ENCODE results near the gene PLAAT2. TPM values are rescaled to one million over a fixed set of nuclear protein-coding genes. Genes with fewer than 3 reads are reported as not detected.
A peak's percentile ranks its signal among the peaks of the same experiment; 100 is the strongest.

Gene PLAAT2
- total and polyA plus RNA-seq, 2 of the 13 experiments (the other 11 are each of a cell fraction or from before 2014, with no cell fraction given), result 0.22 TPM; not detected in 1

DNA sequence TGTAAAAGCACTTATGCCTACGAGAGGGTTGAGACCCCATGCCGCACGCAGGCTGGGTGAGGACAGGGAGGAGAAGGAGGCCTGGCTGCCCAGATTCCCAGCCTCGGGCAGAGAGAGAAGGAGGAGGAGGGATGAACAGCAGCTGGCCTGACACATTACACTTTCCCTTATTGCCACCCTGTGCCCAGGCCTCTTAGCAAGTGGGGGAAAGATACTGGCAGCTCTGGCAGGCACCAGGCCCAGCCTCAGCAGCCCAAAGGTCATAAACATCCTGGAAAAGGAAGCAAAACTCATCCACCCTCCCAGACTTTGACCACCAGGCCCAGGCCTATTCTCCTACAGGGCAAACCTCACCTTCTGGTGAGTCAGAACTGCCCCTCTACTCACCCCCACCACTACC is 46.4 kb upstream of the PLAAT2 start (continued):
- TF ChIP-seq, protein P1, sequence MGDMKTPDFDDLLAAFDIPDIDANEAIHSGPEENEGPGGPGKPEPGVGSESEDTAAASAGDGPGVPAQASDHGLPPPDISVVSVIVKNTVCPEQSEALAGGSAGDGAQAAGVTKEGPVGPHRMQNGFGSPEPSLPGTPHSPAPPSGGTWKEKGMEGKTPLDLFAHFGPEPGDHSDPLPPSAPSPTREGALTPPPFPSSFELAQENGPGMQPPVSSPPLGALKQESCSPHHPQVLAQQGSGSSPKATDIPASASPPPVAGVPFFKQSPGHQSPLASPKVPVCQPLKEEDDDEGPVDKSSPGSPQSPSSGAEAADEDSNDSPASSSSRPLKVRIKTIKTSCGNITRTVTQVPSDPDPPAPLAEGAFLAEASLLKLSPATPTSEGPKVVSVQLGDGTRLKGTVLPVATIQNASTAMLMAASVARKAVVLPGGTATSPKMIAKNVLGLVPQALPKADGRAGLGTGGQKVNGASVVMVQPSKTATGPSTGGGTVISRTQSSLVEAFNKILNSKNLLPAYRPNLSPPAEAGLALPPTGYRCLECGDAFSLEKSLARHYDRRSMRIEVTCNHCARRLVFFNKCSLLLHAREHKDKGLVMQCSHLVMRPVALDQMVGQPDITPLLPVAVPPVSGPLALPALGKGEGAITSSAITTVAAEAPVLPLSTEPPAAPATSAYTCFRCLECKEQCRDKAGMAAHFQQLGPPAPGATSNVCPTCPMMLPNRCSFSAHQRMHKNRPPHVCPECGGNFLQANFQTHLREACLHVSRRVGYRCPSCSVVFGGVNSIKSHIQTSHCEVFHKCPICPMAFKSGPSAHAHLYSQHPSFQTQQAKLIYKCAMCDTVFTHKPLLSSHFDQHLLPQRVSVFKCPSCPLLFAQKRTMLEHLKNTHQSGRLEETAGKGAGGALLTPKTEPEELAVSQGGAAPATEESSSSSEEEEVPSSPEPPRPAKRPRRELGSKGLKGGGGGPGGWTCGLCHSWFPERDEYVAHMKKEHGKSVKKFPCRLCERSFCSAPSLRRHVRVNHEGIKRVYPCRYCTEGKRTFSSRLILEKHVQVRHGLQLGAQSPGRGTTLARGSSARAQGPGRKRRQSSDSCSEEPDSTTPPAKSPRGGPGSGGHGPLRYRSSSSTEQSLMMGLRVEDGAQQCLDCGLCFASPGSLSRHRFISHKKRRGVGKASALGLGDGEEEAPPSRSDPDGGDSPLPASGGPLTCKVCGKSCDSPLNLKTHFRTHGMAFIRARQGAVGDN (CRISPR knock-in tag; IDR thresholded peaks at IDR 0.05), result peak; percentile 63
- TF ChIP-seq, protein P2, sequence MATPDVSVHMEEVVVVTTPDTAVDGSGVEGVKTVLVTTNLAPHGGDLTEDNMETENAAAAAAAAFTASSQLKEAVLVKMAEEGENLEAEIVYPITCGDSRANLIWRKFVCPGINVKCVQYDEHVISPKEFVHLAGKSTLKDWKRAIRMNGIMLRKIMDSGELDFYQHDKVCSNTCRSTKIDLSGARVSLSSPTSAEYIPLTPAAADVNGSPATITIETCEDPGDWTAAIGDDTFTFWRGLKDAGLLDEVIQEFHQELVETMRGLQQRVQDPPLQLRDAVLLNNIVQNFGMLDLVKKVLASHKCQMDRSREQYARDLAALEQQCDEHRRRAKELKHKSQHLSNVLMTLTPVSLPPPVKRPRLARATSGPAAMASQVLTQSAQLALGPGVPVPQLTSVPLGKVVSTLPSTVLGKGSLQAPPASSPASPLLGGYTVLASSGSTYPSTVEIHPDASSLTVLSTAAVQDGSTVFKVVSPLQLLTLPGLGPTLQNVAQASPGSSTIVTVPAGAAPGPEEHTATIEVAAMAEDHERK (CRISPR knock-in tag; IDR thresholded peaks at IDR 0.05; ENCODE audit: low read depth), result no peak
- TF ChIP-seq HNRNPLL (IDR thresholded peaks at IDR 0.05; ENCODE audit: low read depth, low read length, poor library complexity, severe bottlenecking), result no peak
- TF ChIP-seq NCOA1 (CRISPR knock-in tag; IDR thresholded peaks at IDR 0.05), result no peak
- TF ChIP-seq NR2C2 (CRISPR knock-in tag; IDR thresholded peaks at IDR 0.05; ENCODE audit: borderline replicate concordance), result no peak
- TF ChIP-seq SSRP1 (CRISPR knock-in tag; IDR thresholded peaks at IDR 0.05), result no peak
- TF ChIP-seq NFIB (CRISPR knock-in tag; IDR thresholded peaks at IDR 0.05; ENCODE audit: borderline replicate concordance), result no peak
- TF ChIP-seq NR2F6 (IDR thresholded peaks at IDR 0.05), result no peak
- peak; percentile 14; the same call in 1 of the 2 replicates for TF ChIP-seq NR2F6 (CRISPR knock-in tag; IDR thresholded peaks at IDR 0.05)
- no peak for TF ChIP-seq GPN1 (CRISPR knock-in tag; IDR thresholded peaks at IDR 0.05; ENCODE audit: borderline replicate concordance)
- TF ChIP-seq, protein P3, sequence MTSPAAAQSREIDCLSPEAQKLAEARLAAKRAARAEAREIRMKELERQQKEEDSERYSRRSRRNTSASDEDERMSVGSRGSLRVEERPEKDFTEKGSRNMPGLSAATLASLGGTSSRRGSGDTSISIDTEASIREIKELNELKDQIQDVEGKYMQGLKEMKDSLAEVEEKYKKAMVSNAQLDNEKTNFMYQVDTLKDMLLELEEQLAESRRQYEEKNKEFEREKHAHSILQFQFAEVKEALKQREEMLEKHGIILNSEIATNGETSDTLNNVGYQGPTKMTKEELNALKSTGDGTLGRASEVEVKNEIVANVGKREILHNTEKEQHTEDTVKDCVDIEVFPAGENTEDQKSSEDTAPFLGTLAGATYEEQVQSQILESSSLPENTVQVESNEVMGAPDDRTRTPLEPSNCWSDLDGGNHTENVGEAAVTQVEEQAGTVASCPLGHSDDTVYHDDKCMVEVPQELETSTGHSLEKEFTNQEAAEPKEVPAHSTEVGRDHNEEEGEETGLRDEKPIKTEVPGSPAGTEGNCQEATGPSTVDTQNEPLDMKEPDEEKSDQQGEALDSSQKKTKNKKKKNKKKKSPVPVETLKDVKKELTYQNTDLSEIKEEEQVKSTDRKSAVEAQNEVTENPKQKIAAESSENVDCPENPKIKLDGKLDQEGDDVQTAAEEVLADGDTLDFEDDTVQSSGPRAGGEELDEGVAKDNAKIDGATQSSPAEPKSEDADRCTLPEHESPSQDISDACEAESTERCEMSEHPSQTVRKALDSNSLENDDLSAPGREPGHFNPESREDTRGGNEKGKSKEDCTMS (CRISPR knock-in tag; conservative IDR thresholded peaks at IDR 0.05), result no peak
- TF ChIP-seq, protein P4, sequence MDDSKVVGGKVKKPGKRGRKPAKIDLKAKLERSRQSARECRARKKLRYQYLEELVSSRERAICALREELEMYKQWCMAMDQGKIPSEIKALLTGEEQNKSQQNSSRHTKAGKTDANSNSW (CRISPR knock-in tag; IDR thresholded peaks at IDR 0.05; ENCODE audit: borderline replicate concordance), result no peak
- no peak for TF ChIP-seq ZNF317 (CRISPR knock-in tag; IDR thresholded peaks at IDR 0.05)
- TF ChIP-seq SP2 (CRISPR knock-in tag; IDR thresholded peaks at IDR 0.05), result no peak
- no peak for TF ChIP-seq ZMYM2 (CRISPR knock-in tag; IDR thresholded peaks at IDR 0.05)
- TF ChIP-seq ZNF234 (CRISPR knock-in tag; conservative IDR thresholded peaks at IDR 0.05), result no peak
- no peak for TF ChIP-seq MAFK (conservative IDR thresholded peaks at IDR 0.05 in 1 of 2, IDR thresholded peaks at IDR 0.05 in 1 of 2; ENCODE audit: low read length in 2 of 2)
- TF ChIP-seq HOXA5 (CRISPR knock-in tag; IDR thresholded peaks at IDR 0.05), result no peak
- no peak for TF ChIP-seq SMAD1 (CRISPR knock-in tag; IDR thresholded peaks at IDR 0.05; ENCODE audit: borderline replicate concordance, low read depth)
- no peak for TF ChIP-seq NCOA2 (CRISPR knock-in tag; IDR thresholded peaks at IDR 0.05)
- no peak for TF ChIP-seq PRPF4 (IDR thresholded peaks at IDR 0.05; ENCODE audit: low read depth, low read length, poor library complexity, severe bottlenecking)
- no peak for TF ChIP-seq SUZ12 (IDR thresholded peaks at IDR 0.05; ENCODE audit: low read depth, low read length)
- peak; percentile 40; the same call in 1 of the 2 replicates for TF ChIP-seq ETV5 (CRISPR knock-in tag; IDR thresholded peaks at IDR 0.05; ENCODE audit: borderline replicate concordance)
- no peak for TF ChIP-seq AKAP8 (CRISPR knock-in tag; IDR thresholded peaks at IDR 0.05)
- TF ChIP-seq ZNF343 (CRISPR knock-in tag; IDR thresholded peaks at IDR 0.05), result no peak
